ENCODE data around the gene PAXIP1.
A peak's percentile ranks its signal among the peaks of the same experiment; 100 is the strongest.

Gene PAXIP1

GRCh38 chr7:154913638-154914307, 89.2 kb downstream of the PAXIP1 start:
- DNase-seq (ENCODE audit: low read depth, low spot score) = peak; percentile 38

- no peak for DNase-seq (ENCODE audit: low read depth, low spot score)
These were observed 89.9 kb downstream of the PAXIP1 start for GRCh38 chr7:154912871-154913637.

DNA sequence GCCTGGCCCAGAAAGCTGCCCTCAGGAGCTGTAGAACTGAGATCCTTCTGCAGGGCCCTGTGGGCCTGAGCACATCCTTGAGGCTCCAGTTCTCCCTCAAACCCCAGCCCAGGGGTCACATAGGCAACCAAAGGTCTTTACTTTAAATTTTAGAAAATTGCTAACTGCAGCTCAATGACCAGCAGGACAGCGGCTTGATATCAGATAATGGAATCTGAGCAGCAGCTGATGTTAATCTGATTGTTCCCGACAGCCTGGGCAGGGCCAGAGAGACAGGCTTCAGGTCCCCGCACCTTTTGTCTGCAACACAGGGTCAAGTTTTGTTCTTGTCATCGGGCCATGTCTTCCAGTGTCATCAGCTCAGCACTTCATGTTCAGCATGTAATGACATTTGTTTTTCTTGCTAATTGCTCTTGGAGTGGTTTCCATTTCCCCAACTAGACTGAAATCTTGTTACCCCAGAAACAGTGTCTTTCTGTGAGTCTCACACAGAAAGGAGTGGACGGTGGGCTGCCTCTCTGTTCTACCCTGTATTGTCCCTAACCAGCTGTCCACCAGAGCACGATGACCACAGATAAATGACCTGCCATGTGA, 91.0 kb downstream of the PAXIP1 start:
- no peak for DNase-seq (ENCODE audit: low read depth, low spot score)

DNA sequence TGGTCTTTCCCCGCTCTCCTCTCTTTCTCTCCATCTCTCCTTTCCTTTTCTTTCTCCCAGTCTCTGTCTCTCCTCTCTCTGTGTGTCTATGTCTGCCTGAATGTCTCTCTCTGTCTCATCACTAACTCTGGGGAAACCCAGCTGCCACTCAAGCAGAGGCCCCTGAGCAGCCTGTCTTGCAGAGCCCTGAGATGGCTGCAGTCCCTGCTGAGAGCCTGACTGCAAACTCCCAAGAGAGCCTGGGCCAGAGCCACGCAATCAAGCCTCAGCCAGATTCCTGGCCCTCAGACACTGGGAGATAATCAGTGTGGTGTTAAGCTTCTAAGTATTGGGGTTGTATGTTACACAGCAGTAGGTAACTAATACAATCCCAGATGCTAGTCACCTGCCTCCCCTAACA, 91.5 kb downstream of the PAXIP1 start:
- no peak for DNase-seq (ENCODE audit: low read depth, low spot score)

DNA sequence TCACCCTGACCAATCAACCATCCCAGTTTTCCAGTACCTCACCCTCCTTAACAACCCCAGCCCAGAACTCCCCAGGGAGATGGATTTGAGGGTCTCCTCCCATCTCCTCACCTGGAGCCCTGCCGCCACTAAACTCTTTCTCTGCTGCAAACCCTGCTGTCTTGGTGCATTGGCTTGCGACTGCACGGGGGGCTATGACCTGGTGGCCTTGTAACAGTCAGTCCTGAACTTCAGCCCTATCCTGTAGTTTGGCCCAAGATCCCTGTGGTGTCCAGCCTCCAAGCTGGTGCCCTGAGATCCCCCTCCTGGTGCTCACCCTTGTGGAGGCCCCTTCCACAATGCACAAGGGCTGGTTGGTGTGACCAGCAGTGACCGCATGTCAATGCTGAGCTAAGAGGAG, 91.9 kb downstream of the PAXIP1 start:
- no peak for DNase-seq (ENCODE audit: low read depth, low spot score)

- no peak for DNase-seq (ENCODE audit: low read depth, low spot score)
These were observed 92.8 kb downstream of the PAXIP1 start for GRCh38 chr7:154910125-154910524.

DNA sequence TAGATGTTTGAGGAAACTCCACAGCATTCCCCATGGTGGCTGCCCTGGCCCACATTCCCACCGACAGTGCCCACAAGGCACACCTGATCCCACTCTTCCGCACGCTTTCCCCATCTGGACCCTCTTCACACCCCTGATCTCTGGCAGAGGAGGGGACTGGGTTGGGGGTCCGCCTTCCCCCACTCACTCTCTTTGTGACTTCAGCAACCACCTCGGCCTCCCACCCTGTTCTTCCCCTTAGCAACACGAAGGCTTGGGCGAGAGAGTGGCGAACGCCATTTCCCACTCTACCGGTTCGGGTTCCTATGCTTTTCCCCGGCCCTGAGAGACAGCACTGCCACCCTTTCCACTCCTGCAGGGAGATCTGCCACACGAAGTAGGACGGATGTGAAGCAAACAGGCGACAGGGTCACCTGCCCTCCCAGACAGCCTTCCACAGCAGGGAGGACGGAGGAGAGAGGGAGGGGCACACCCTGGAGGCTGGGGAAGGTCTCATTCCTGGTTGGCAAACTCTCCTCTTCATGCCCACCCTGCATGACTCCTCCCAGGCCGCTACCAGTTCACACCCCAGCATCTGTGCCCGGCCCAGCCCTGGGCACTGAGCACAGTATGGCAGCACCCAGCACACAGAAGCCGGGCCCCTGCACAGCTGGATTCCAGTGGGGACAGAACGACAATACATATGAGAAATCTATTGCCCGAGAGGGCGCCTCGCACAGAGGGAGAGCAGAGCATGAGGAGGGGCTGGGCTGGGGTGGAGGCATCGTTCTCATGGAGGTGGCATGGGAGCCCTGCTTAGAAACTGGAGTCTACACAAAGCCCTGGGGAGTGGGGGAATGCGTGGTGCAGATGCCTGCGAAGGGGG, 93.5 kb downstream of the PAXIP1 start:
- DNase-seq (ENCODE audit: low read depth, low spot score) = no peak

- DNase-seq (ENCODE audit: low read depth, low spot score) = no peak
These were observed 95.0 kb downstream of the PAXIP1 start for GRCh38 chr7:154907651-154908620.

DNA sequence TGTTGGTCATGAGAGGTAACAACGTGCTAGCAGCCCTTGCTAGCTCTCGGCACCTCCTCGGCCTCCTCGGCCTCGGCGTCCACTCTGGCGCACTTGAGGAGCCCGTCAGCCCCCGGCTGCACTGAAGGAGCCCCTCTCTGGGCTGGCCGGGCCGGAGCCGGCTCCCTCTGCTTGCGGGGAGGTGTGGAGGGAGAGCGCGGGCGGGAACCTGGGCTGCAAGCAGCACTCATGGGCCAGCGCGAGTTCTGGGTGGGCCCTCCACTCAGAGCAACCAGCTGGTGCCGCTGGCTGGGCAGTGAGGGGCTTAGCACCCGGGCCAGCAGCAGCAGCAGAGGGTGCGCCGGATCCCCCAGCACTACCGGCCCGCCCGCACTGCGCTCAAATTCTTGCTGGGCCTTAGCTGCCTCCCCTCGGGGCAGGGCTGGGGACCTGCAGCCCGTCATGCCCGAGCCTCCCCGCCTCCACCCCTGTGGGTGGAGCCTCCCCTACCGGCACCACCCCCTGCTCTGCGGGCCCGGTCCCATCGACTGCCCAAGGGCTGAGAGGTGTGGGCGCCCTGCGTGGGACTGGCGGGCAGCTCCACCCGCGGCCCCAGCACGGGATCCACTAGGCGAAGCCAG, 96.1 kb downstream of the PAXIP1 start:
- no peak for DNase-seq (ENCODE audit: low read depth, low spot score)

DNA sequence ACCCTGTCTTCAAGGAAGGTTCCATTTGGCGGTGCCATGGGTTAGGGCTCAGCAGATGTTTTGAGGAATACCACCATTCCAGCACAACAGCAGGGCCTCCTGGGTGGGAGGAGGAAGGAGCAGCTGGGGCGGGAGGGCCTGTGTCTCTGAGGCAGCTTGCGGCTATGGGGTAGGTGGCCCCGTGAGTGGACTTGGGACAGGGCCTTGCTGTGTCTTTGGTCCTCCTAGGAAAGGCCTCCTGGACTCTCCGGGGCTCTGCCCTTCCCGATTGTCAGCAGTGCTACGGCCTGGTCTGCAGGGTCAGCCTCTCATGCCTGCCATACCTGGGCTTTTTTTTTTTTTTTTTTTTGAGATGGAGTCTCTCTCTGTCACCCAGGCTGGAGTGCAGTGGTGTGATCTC, 96.7 kb downstream of the PAXIP1 start:
- DNase-seq (ENCODE audit: low read depth, low spot score) = no peak

DNA sequence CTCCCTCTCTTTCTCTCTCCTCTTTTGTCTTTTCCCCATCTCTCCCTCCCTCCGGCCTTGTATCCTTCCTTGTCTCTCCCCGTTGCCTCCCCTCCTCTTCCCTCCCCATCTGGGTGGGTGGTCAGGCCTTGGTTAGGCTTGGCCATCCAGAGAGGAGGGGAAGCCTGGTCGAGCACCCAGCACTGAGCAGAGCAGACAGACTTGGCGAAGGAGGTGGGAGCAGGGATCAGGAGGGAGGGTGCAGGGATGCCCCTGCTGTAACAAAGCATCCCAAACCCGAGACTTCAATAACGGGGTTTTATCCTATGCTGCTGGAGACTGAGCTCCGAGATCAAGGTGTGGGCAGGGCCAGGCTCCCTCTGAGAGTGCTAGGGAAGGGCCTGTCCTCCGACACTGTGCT, 97.3 kb downstream of the PAXIP1 start:
- no peak for DNase-seq (ENCODE audit: low read depth, low spot score)

DNA sequence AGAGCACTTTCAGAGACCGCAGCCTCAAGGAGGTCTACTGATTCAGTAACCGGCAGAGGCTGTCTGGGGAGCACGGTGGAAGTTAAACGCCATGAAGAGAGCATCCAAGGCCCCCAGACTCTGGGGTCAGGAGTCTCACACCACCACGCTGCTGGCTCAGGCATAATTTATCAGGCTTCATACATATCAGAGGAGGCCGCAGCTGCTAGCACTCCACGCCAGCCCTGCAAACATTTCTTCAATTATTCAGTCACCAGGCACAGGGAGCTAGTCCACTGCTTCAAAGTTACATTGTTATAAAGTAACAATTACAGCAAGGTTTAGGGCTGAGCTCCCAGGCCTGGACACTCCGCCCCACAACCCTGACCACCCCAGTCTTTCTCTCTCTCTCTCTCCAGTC, 97.8 kb downstream of the PAXIP1 start:
- no peak for DNase-seq (ENCODE audit: low read depth, low spot score)

DNA sequence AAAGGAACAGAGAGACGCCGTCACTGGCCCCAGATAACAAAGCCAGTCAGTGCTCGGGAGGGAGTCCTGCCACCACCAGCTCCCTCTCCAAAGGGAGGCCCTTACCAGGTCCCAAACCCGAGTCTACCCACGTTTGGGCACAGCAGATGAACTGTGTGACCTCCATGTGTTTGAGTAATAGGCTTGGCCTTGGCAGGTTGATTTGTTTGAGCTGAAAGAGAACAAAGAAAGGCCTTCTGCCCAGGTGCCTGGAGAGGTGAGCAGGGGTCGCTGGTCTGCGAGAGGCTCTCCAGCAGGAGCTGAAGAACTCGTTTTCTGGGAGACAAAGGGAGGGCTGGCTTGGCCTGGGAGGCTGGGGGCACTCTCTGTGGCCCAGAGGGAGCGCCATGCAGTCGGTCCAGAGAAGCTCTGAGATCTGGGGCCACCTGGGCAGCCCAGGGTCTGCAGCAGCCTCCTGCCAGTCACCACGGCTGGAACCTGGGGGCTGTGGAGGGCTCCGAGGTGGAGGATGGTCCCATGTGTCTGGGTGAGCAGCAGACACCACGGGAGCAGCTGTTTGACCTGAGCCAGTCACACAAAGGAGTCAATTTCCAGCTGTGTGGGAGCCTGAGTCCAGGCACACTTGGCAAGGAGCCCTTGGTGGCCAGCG, 99.7 kb downstream of the PAXIP1 start:
- DNase-seq (ENCODE audit: low read depth, low spot score) = no peak

- DNase-seq (ENCODE audit: low read depth, low spot score) = no peak
These were observed 100.3 kb downstream of the PAXIP1 start for GRCh38 chr7:154902600-154903082.

- DNase-seq (ENCODE audit: low read depth, low spot score) = no peak
These were observed 103.1 kb downstream of the PAXIP1 start for GRCh38 chr7:154899862-154900261.

DNA sequence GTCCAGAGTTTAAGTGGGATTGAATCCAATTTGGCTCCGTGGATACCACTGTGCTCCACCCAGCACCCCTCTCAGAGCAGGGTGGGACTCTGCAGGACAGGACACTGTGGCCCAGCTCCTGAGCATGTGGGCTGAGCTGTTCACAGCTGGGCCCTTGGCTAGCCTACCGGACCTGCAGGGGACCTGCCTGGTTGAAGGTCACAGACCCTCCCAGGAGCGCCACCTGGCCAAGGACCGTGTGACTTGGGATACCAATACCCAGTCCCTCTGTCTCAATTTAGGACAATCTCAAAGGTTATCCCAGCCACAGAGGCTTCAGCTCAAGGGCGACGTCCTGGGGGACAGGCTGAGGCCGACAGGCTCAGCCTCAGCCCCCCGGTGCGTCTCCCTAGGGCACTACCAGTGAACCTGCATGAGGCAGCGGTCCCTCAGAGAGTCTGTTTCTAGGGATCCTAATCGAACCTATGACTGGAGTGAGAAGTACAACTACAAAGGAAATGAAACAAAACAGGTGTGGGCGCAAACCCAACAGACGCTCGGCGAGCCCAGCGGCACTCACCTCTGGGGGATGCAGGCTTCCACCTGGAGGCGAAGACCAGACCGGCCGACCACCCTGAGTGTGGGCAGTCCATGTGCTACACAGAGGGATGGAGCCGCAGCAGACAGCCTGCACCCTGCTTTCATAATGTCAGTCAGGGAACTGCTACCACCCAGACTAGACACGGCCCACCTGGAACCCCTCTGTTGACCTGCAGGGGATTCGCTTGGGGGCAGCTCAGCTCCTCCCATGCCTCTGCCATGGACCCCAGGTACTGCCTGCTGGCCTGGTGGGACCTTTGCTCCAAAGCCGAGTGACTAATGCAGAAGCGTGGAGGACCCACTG, 103.7 kb downstream of the PAXIP1 start:
- no peak for DNase-seq (ENCODE audit: low read depth, low spot score)

DNA sequence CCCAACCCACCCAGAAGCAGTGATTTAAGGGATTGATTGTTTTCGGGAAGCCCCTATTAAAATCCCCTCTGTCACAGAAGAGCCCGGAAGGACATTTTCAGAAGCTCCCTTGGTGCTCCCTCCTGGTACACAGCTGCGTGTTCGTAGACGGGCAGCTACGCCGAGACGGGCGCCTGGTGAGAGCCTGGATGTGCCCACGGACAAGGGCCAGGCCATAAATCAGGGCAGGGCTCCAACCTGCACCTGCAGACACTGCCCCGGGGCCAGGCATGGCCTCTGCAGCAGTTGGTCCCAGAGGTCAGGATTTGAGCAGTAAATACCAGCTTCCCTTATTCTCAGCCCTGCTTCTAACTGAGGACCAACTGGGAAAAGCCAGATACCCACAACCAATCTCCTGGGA, 106.8 kb downstream of the PAXIP1 start:
- DNase-seq (ENCODE audit: low read depth, low spot score) = no peak

Data from iPS DF 19.7 (cell line).